AG04449 (cell line): ENCODE data around the gene HAUS7.

Experiments used
- CTCF ChIA-PET: fragments of 350-600 bp; formaldehyde crosslinking; extraction: SDS; loops from one replicate; lab custom pipeline; 2021; ENCODE audit warnings: antibody characterized with exemption; lab: Yijun Ruan, JAX
- POLR2A ChIA-PET: fragments of 400-600, 350-600 bp; formaldehyde crosslinking; extraction: SDS; loops from one replicate; lab custom pipeline; 2020; ENCODE audit warnings: antibody characterized with exemption, inconsistent platforms; lab: Yijun Ruan, JAX
- DNase-seq: peaks from one replicate; pipeline ENCODE4 v3.0.0-alpha.2; 2010; ENCODE audit warnings: low read depth, low spot score
- H3K4me3 ChIP-seq: 2 replicates; pipeline ENCODE4 v1.5.1; 2011; ENCODE audit warnings: low read depth, mild to moderate bottlenecking, control low read depth, low read length
- CTCF ChIP-seq: IDR thresholded peaks from one replicate; pipeline ENCODE4 v1.5.1; 2011; ENCODE audit warnings: mild to moderate bottlenecking, moderate library complexity, low read length, control low read depth, inconsistent platforms; ENCODE audit not compliant: insufficient read depth; ENCODE audit errors: missing control alignments

Gene HAUS7

GRCh38 chrX:153448556-153449367 lies 21.6 kb downstream of the HAUS7 start:
- ChIA-PET CTCF (interaction anchor here (1.3 kb wide), 1 partner anchor 22 kb away, joined by 4 read pairs; the partner anchor contains the start of gene HAUS7), POLR2A (no interaction called here)
- DNase-seq = no peak
- no peak overlapping the region for H3K4me3 ChIP-seq
- no peak for TF ChIP-seq CTCF

- TF ChIP-seq CTCF = no peak
- ChIA-PET CTCF (no interaction called here), POLR2A (no interaction called here)
- no peak overlapping the region for H3K4me3 ChIP-seq
- DNase-seq = no peak
Observed at GRCh38 chrX:153447581-153447960, 22.8 kb downstream of the HAUS7 start.

GRCh38 chrX:153446950-153447580 lies 23.3 kb downstream of the HAUS7 start:
- DNase-seq = no peak
- H3K4me3 ChIP-seq = no peak overlapping the region
- TF ChIP-seq CTCF = no peak
- ChIA-PET POLR2A (no interaction called here), CTCF (no interaction called here)

GRCh38 chrX:153446636-153446936 lies 23.8 kb downstream of the HAUS7 start:
- ChIA-PET POLR2A (no interaction called here), CTCF (no interaction called here)
- DNase-seq = no peak
- no peak for TF ChIP-seq CTCF
- H3K4me3 ChIP-seq = no peak overlapping the region

- ChIA-PET CTCF (no interaction called here), POLR2A (no interaction called here)
- H3K4me3 ChIP-seq = no peak within 1 kb of the TSS
- no peak for DNase-seq
- TF ChIP-seq CTCF = no peak
Observed at GRCh38 chrX:153445856-153446635, 24.3 kb downstream of the HAUS7 start, which contains the start of gene TREX2. TREX2 (minus strand) TSS chrX:153446056; CDS start chrX:153445430, 626 bp downstream.
